ENCODE results near the gene RNF10.

GRCh38 chr12:120581998-120582397, 47.8 kb downstream of the RNF10 start:
- TF ChIP-seq CTCF (conservative IDR thresholded peaks at IDR 0.05; ENCODE audit: low read depth, low read length): no peak
- TF ChIP-seq EZH2phosphoT487 (IDR thresholded peaks at IDR 0.05; ENCODE audit: borderline replicate concordance, low read length): no peak
- no peak for TF ChIP-seq EZH2 (IDR thresholded peaks at IDR 0.05; ENCODE audit: low read length, unreplicated experiment)
